Astrocyte (in vitro differentiated cells and primary cell): ENCODE data around the gene SUPT20HL1. TPM values are rescaled to one million over a fixed set of nuclear protein-coding genes. Genes with fewer than 3 reads are reported as not detected.
"Not testable (repeated sequence)": the region's sequence is repeated elsewhere in the genome, so short reads cannot be mapped to it uniquely, and the experiment has no call there.

Experiments used
- DNase-seq: peaks from one replicate; pipeline ENCODE4 v3.0.0-alpha.2; 2010; ENCODE audit warnings: low read depth
- FAIRE-seq: peaks from 2 replicates; lab custom pipeline; 2011; peaks lifted over from hg19 to GRCh38; lab: Jason Lieb, UNC
- H2AFZ ChIP-seq: 2 replicates; pipeline ENCODE4 v1.6.0; 2012; ENCODE audit warnings: low read depth, low read length, inconsistent platforms
- H3K27ac ChIP-seq: 2 replicates; pipeline ENCODE4 v1.5.1; 2011; ENCODE audit warnings: low read depth, low read length, inconsistent platforms
- H3K27me3 ChIP-seq: 2 replicates; pipeline ENCODE4 v1.6.0; 2011; ENCODE audit warnings: low read length, inconsistent platforms; ENCODE audit not compliant: insufficient read depth
- H3K36me3 ChIP-seq: 2 replicates; pipeline ENCODE4 v1.5.1; 2011; ENCODE audit warnings: low read length, inconsistent platforms; ENCODE audit not compliant: insufficient read depth
- H3K4me1 ChIP-seq: 2 replicates; pipeline ENCODE4 v1.5.1; 2011; ENCODE audit warnings: low read length, inconsistent platforms; ENCODE audit not compliant: insufficient read depth
- H3K4me2 ChIP-seq: 2 replicates; pipeline ENCODE4 v1.6.0; 2012; ENCODE audit warnings: low read length, inconsistent platforms
- H3K4me3 ChIP-seq: 2 replicates; pipeline ENCODE4 v1.5.1; 2011; ENCODE audit warnings: low read depth, mild to moderate bottlenecking, low read length, inconsistent platforms; ENCODE audit not compliant: insufficient read depth
- H3K79me2 ChIP-seq: 2 replicates; pipeline ENCODE4 v1.6.0; 2012; ENCODE audit warnings: mild to moderate bottlenecking, low read length, inconsistent platforms; ENCODE audit not compliant: insufficient read depth
- H3K9ac ChIP-seq: 2 replicates; pipeline ENCODE4 v1.6.0; 2012; ENCODE audit warnings: mild to moderate bottlenecking, low read length, inconsistent platforms
- H3K9me3 ChIP-seq: 2 replicates; pipeline ENCODE4 v1.5.1; 2012; ENCODE audit warnings: low read depth, mild to moderate bottlenecking, low read length, inconsistent platforms; ENCODE audit not compliant: insufficient read depth
- H4K20me1 ChIP-seq: 2 replicates; pipeline ENCODE4 v1.6.0; 2012; ENCODE audit warnings: low read length, inconsistent platforms; ENCODE audit not compliant: insufficient read depth
- H3K27ac Mint-ChIP-seq: one replicate; pipeline ENCODE4 v1.8.0; 2021; ENCODE audit warnings: mild to moderate bottlenecking, mixed read lengths; ENCODE audit not compliant: unreplicated experiment
- H3K27me3 Mint-ChIP-seq: one replicate; pipeline ENCODE4 v1.8.0; 2021; ENCODE audit warnings: low read depth, mixed read lengths; ENCODE audit not compliant: unreplicated experiment
- H3K36me3 Mint-ChIP-seq: one replicate; pipeline ENCODE4 v1.8.0; 2021; ENCODE audit warnings: low read depth, mixed read lengths; ENCODE audit not compliant: unreplicated experiment
- H3K4me1 Mint-ChIP-seq: one replicate; pipeline ENCODE4 v1.8.0; 2021; ENCODE audit warnings: low read depth, mixed read lengths; ENCODE audit not compliant: unreplicated experiment
- H3K4me3 Mint-ChIP-seq: one replicate; pipeline ENCODE4 v1.8.0; 2021; ENCODE audit warnings: mild to moderate bottlenecking, moderate library complexity, mixed read lengths; ENCODE audit not compliant: unreplicated experiment
- H3K9me3 Mint-ChIP-seq: one replicate; pipeline ENCODE4 v1.8.0; 2021; ENCODE audit warnings: mild to moderate bottlenecking, mixed read lengths; ENCODE audit not compliant: unreplicated experiment
- CTCF ChIP-seq: IDR thresholded peaks from 2 replicates; pipeline ENCODE4 v1.5.1; 2011; ENCODE audit warnings: low read depth, mild to moderate bottlenecking, inconsistent platforms, low read length, moderate library complexity; ENCODE audit not compliant: insufficient read depth
- EZH2 ChIP-seq: IDR thresholded peaks from 2 replicates; pipeline ENCODE4 v1.6.1; 2012; ENCODE audit warnings: mild to moderate bottlenecking, low read length, inconsistent platforms; ENCODE audit not compliant: insufficient read depth
- total RNA-seq: library from RNA; stranded (reverse); gene quantifications from 2 replicates; pipeline ENCODE4 v1.2.1, GENCODE V29; 2021

The SUPT20HL1 gene
- total RNA-seq, 1 donor from 2014 or later = not detected

GRCh38 chrX:24364326-24364725, 3.9 kb downstream of the SUPT20HL1 start:
- H3K4me1 Mint-ChIP-seq = no peaks in the 10 kb centered on the region
- H3K27ac Mint-ChIP-seq = no peak overlapping the region
- DNase-seq = no peak
- Histone ChIP-seq H3K9ac (no peak overlapping the region), H3K4me2 (no peak overlapping the region), H3K4me3 (no peak overlapping the region), H3K4me1 (no peaks in the 10 kb centered on the region), H2AFZ (no peak overlapping the region), H3K27me3 (no peaks in the 10 kb centered on the region), H3K9me3 (no peaks in the 10 kb centered on the region), H4K20me1 (no peaks in the 10 kb centered on the region), H3K27ac (no peak overlapping the region), H3K36me3 (no peaks in the 10 kb centered on the region), H3K79me2 (no peaks in the 10 kb centered on the region)
- H3K36me3 Mint-ChIP-seq = no peaks in the 10 kb centered on the region
- H3K9me3 Mint-ChIP-seq = no peaks in the 10 kb centered on the region
- H3K4me3 Mint-ChIP-seq = no peak overlapping the region
- peaks cover 2% of the 10 kb centered on the region for H3K27me3 Mint-ChIP-seq
- TF ChIP-seq CTCF (no peak), EZH2 (no peak)
- no peak for FAIRE-seq

GRCh38 chrX:24364851-24365538, 4.6 kb downstream of the SUPT20HL1 start:
- FAIRE-seq (no peak), DNase-seq (no peak)
- H3K4me2 ChIP-seq = no peak overlapping the region
- no peak overlapping the region for H3K4me3 Mint-ChIP-seq
- TF ChIP-seq EZH2 (no peak), CTCF (no peak)
- no peaks in the 10 kb centered on the region for H4K20me1 ChIP-seq
- no peaks in the 10 kb centered on the region for H3K79me2 ChIP-seq
- no peaks in the 10 kb centered on the region for H3K36me3 ChIP-seq
- H3K4me3 ChIP-seq = no peak overlapping the region
- no peak overlapping the region for H3K9ac ChIP-seq
- H3K36me3 Mint-ChIP-seq = no peaks in the 10 kb centered on the region
- no peak overlapping the region for H3K27ac ChIP-seq
- H3K4me1 Mint-ChIP-seq = no peaks in the 10 kb centered on the region
- H3K4me1 ChIP-seq = no peaks in the 10 kb centered on the region
- no peaks in the 10 kb centered on the region for H3K9me3 Mint-ChIP-seq
- no peaks in the 10 kb centered on the region for H3K27me3 ChIP-seq
- H2AFZ ChIP-seq = no peak overlapping the region
- H3K27me3 Mint-ChIP-seq = peaks cover 2% of the 10 kb centered on the region
- no peaks in the 10 kb centered on the region for H3K9me3 ChIP-seq
- H3K27ac Mint-ChIP-seq = no peak overlapping the region

GRCh38 chrX:24366762-24367400, 6.4 kb downstream of the SUPT20HL1 start:
- FAIRE-seq = peak; percentile 93
- H3K36me3 Mint-ChIP-seq, H3K4me3 ChIP-seq, H3K9me3 ChIP-seq, H3K9me3 Mint-ChIP-seq, H3K9ac ChIP-seq, H3K4me3 Mint-ChIP-seq, H3K4me1 Mint-ChIP-seq, H2AFZ ChIP-seq, H3K79me2 ChIP-seq, H4K20me1 ChIP-seq, H3K27me3 ChIP-seq, H3K27ac ChIP-seq, H3K4me2 ChIP-seq, H3K27ac Mint-ChIP-seq, DNase-seq, H3K36me3 ChIP-seq, H3K4me1 ChIP-seq: not testable (repeated sequence)
- H3K27me3 Mint-ChIP-seq = peaks cover 15% of the 10 kb centered on the region
